Stomach (tissue), 4 donors: ENCODE data around the gene OBSCN.

ENCODE experiments used
- CTCF ChIP-seq, 7 experiments: fragments of 450-650 bp in 4 of 7; fragments of 200-600 bp in 3 of 7; sonication (generic) in 3 of 7; IDR thresholded peaks; one replicate each; pipeline ENCODE4 v1.5.1; 2016 to 2019; ENCODE audit warnings: antibody characterized with exemption in 7 of 7, control low read depth in 2 of 7, mild to moderate bottlenecking in 1 of 7
- POLR2AphosphoS5 ChIP-seq, 3 donors: sonication (generic); formaldehyde crosslinking; IDR thresholded peaks; one replicate each; pipeline ENCODE4 v1.6.1; 2016; ENCODE audit warnings: antibody characterized with exemption in 3 of 3

GRCh38 chr1:228185641-228185965, 22.2 kb upstream of the OBSCN start:
- TF ChIP-seq CTCF (IDR thresholded peaks at IDR 0.05) (no peak), POLR2AphosphoS5 (IDR thresholded peaks at IDR 0.05) (no peak)
